ENCODE data around the gene CPN2.

Gene CPN2

GRCh38 chr3:194342861-194343560 lies 8.1 kb downstream of the CPN2 start:
- Mint-ChIP-seq H3K4me3 (no peak overlapping the region), H3K27me3 (peaks cover 56% of the 10 kb centered on the region), H3K9me3 (no peaks in the 10 kb centered on the region), H3K27ac (ENCODE audit: low read depth) (no peak overlapping the region), H3K4me1 (no peaks in the 10 kb centered on the region), H3K36me3 (ENCODE audit: insufficient read depth) (no peaks in the 10 kb centered on the region)
- DNase-seq (ENCODE audit: low spot score in 2 of 2) (no peak), ATAC-seq (replicated peaks; ENCODE audit: extremely low read depth, poor library complexity, severe bottlenecking) (no peak)

- no peak overlapping the region for H3K4me3 Mint-ChIP-seq
- ATAC-seq (replicated peaks; ENCODE audit: extremely low read depth, poor library complexity, severe bottlenecking) = no peak
- peaks cover 70% of the 10 kb centered on the region for H3K27me3 Mint-ChIP-seq
- no peak for DNase-seq (ENCODE audit: low spot score in 2 of 2)
- H3K4me1 Mint-ChIP-seq = no peaks in the 10 kb centered on the region
- H3K9me3 Mint-ChIP-seq = no peaks in the 10 kb centered on the region
- H3K36me3 Mint-ChIP-seq (ENCODE audit: insufficient read depth) = no peaks in the 10 kb centered on the region
- no peak overlapping the region for H3K27ac Mint-ChIP-seq (ENCODE audit: low read depth)
Observed at GRCh38 chr3:194340757-194341400, 10.2 kb downstream of the CPN2 start.

- Mint-ChIP-seq H3K4me1 (no peaks in the 10 kb centered on the region), H3K36me3 (ENCODE audit: insufficient read depth) (no peaks in the 10 kb centered on the region), H3K4me3 (no peak overlapping the region), H3K27ac (ENCODE audit: low read depth) (no peak overlapping the region), H3K9me3 (no peaks in the 10 kb centered on the region), H3K27me3 (peaks cover 71% of the 10 kb centered on the region)
- DNase-seq (ENCODE audit: low spot score in 2 of 2) (no peak), ATAC-seq (replicated peaks; ENCODE audit: extremely low read depth, poor library complexity, severe bottlenecking) (no peak)
Observed at GRCh38 chr3:194339840-194340239, 11.3 kb downstream of the CPN2 start.

GRCh38 chr3:194339356-194339755 lies 11.8 kb downstream of the CPN2 start:
- no peak overlapping the region for H3K4me3 Mint-ChIP-seq
- H3K27me3 Mint-ChIP-seq = peaks cover 71% of the 10 kb centered on the region
- no peaks in the 10 kb centered on the region for H3K9me3 Mint-ChIP-seq
- H3K27ac Mint-ChIP-seq (ENCODE audit: low read depth) = no peak overlapping the region
- no peaks in the 10 kb centered on the region for H3K4me1 Mint-ChIP-seq
- DNase-seq (ENCODE audit: low spot score in 2 of 2) (no peak), ATAC-seq (replicated peaks; ENCODE audit: extremely low read depth, poor library complexity, severe bottlenecking) (no peak)
- no peaks in the 10 kb centered on the region for H3K36me3 Mint-ChIP-seq (ENCODE audit: insufficient read depth)

GRCh38 chr3:194337965-194338753 lies 13.0 kb downstream of the CPN2 start:
- peaks cover 73% of the 10 kb centered on the region for H3K27me3 Mint-ChIP-seq
- H3K4me3 Mint-ChIP-seq = no peak overlapping the region
- H3K36me3 Mint-ChIP-seq (ENCODE audit: insufficient read depth) = peaks cover 1% of the 10 kb centered on the region
- DNase-seq (ENCODE audit: low spot score in 2 of 2) (no peak), ATAC-seq (replicated peaks; ENCODE audit: extremely low read depth, poor library complexity, severe bottlenecking) (no peak)
- no peak overlapping the region for H3K27ac Mint-ChIP-seq (ENCODE audit: low read depth)
- no peaks in the 10 kb centered on the region for H3K4me1 Mint-ChIP-seq
- no peaks in the 10 kb centered on the region for H3K9me3 Mint-ChIP-seq

- Mint-ChIP-seq H3K27me3 (peaks cover 74% of the 10 kb centered on the region), H3K36me3 (ENCODE audit: insufficient read depth) (peaks cover 2% of the 10 kb centered on the region), H3K9me3 (no peaks in the 10 kb centered on the region), H3K27ac (ENCODE audit: low read depth) (no peak overlapping the region), H3K4me3 (no peak overlapping the region), H3K4me1 (no peaks in the 10 kb centered on the region)
- ATAC-seq (replicated peaks; ENCODE audit: extremely low read depth, poor library complexity, severe bottlenecking) = no peak
- DNase-seq (ENCODE audit: low spot score in 2 of 2) = no peak
Observed at GRCh38 chr3:194336601-194337355, 14.3 kb downstream of the CPN2 start.

GRCh38 chr3:194333981-194334320 lies 17.2 kb downstream of the CPN2 start:
- ATAC-seq (replicated peaks; ENCODE audit: extremely low read depth, poor library complexity, severe bottlenecking) = no peak
- peak overlapping the region; percentile 54 for H3K4me3 Mint-ChIP-seq
- H3K9me3 Mint-ChIP-seq = no peaks in the 10 kb centered on the region
- H3K36me3 Mint-ChIP-seq (ENCODE audit: insufficient read depth) = peaks cover 2% of the 10 kb centered on the region
- DNase-seq (ENCODE audit: low spot score in 2 of 2) = no peak
- peaks cover 64% of the 10 kb centered on the region for H3K27me3 Mint-ChIP-seq
- H3K4me1 Mint-ChIP-seq = no peaks in the 10 kb centered on the region
- H3K27ac Mint-ChIP-seq (ENCODE audit: low read depth) = no peak overlapping the region

GRCh38 chr3:194333212-194333980 lies 17.7 kb downstream of the CPN2 start:
- peak overlapping the region; percentile 54 for H3K4me3 Mint-ChIP-seq
- H3K36me3 Mint-ChIP-seq (ENCODE audit: insufficient read depth) = peaks cover 6% of the 10 kb centered on the region
- H3K4me1 Mint-ChIP-seq = no peaks in the 10 kb centered on the region
- peaks cover 58% of the 10 kb centered on the region for H3K27me3 Mint-ChIP-seq
- H3K27ac Mint-ChIP-seq (ENCODE audit: low read depth) = no peak overlapping the region
- no peaks in the 10 kb centered on the region for H3K9me3 Mint-ChIP-seq
- DNase-seq (ENCODE audit: low spot score in 2 of 2) (peak; percentile 77 to 92), ATAC-seq (replicated peaks; ENCODE audit: extremely low read depth, poor library complexity, severe bottlenecking) (peak; percentile 94)

GRCh38 chr3:194332858-194333211 lies 18.3 kb downstream of the CPN2 start:
- Mint-ChIP-seq H3K27me3 (peaks cover 55% of the 10 kb centered on the region), H3K36me3 (ENCODE audit: insufficient read depth) (peaks cover 6% of the 10 kb centered on the region), H3K27ac (ENCODE audit: low read depth) (no peak overlapping the region), H3K4me1 (no peaks in the 10 kb centered on the region), H3K9me3 (no peaks in the 10 kb centered on the region), H3K4me3 (peak overlapping the region; percentile 54)
- DNase-seq (ENCODE audit: low spot score in 2 of 2) (no peak), ATAC-seq (replicated peaks; ENCODE audit: extremely low read depth, poor library complexity, severe bottlenecking) (no peak)

- no peaks in the 10 kb centered on the region for H3K9me3 Mint-ChIP-seq
- no peak for DNase-seq (ENCODE audit: low spot score in 2 of 2)
- H3K27ac Mint-ChIP-seq (ENCODE audit: low read depth) = no peak overlapping the region
Observed at GRCh38 chr3:194330579-194330978, 20.5 kb downstream of the CPN2 start.

GRCh38 chr3:194330160-194330559 lies 21.0 kb downstream of the CPN2 start:
- Mint-ChIP-seq H3K27me3 (peaks cover 30% of the 10 kb centered on the region), H3K9me3 (no peaks in the 10 kb centered on the region), H3K36me3 (ENCODE audit: insufficient read depth) (peaks cover 6% of the 10 kb centered on the region), H3K27ac (ENCODE audit: low read depth) (no peak overlapping the region), H3K4me3 (no peak overlapping the region), H3K4me1 (no peaks in the 10 kb centered on the region)
- no peak for ATAC-seq (replicated peaks; ENCODE audit: extremely low read depth, poor library complexity, severe bottlenecking)
- no peak for DNase-seq (ENCODE audit: low spot score in 2 of 2)

More at GRCh38 chr3:194330579-194330978, 20.5 kb downstream of the CPN2 start:
- peaks cover 34% of the 10 kb centered on the region for H3K27me3 Mint-ChIP-seq
- no peak for ATAC-seq (replicated peaks; ENCODE audit: extremely low read depth, poor library complexity, severe bottlenecking)
- H3K4me1 Mint-ChIP-seq = no peaks in the 10 kb centered on the region
- H3K36me3 Mint-ChIP-seq (ENCODE audit: insufficient read depth) = peaks cover 6% of the 10 kb centered on the region
- no peak overlapping the region for H3K4me3 Mint-ChIP-seq

- Mint-ChIP-seq H3K27ac (ENCODE audit: low read depth) (no peak overlapping the region), H3K4me1 (no peaks in the 10 kb centered on the region), H3K36me3 (ENCODE audit: insufficient read depth) (peaks cover 6% of the 10 kb centered on the region), H3K4me3 (no peak overlapping the region), H3K27me3 (peaks cover 30% of the 10 kb centered on the region), H3K9me3 (no peaks in the 10 kb centered on the region)
- ATAC-seq (replicated peaks; ENCODE audit: extremely low read depth, poor library complexity, severe bottlenecking) (no peak), DNase-seq (ENCODE audit: low spot score in 2 of 2) (no peak)
Observed at GRCh38 chr3:194329583-194329965, 21.6 kb downstream of the CPN2 start.

Data from central memory CD8-positive, alpha-beta T cell (primary cell).